HuH-7 (cell line): ENCODE data around the gene ISG15.
"Not testable (repeated sequence)": the region's sequence is repeated elsewhere in the genome, so short reads cannot be mapped to it uniquely, and the experiment has no call there.

Source experiments
- DNase-seq: peaks from one replicate; pipeline ENCODE4 v3.0.0; 2011; ENCODE audit warnings: low spot score

Gene ISG15

GRCh38 chr1:1046767-1047166, 33.5 kb downstream of the ISG15 start:
- DNase-seq, result no peak

- DNase-seq, result no peak
Observed at GRCh38 chr1:1047407-1047806, 34.1 kb downstream of the ISG15 start.

- DNase-seq, result no peak
Observed at GRCh38 chr1:1047963-1048362, 34.7 kb downstream of the ISG15 start.

- DNase-seq, result no peak
Observed at GRCh38 chr1:1048765-1049164, 35.5 kb downstream of the ISG15 start.

- DNase-seq, result no peak
Observed at GRCh38 chr1:1049318-1050165, 36.2 kb downstream of the ISG15 start.

- no peak for DNase-seq
Observed at GRCh38 chr1:1050577-1051052, 37.3 kb downstream of the ISG15 start.

GRCh38 chr1:1051127-1051810, 38.0 kb downstream of the ISG15 start:
- no peak for DNase-seq

GRCh38 chr1:1052003-1052840, 38.9 kb downstream of the ISG15 start:
- DNase-seq, result no peak

- no peak for DNase-seq
Observed at GRCh38 chr1:1053022-1053421, 39.7 kb downstream of the ISG15 start.

- DNase-seq, result no peak
Observed at GRCh38 chr1:1053682-1054081, 40.4 kb downstream of the ISG15 start.

- no peak for DNase-seq
Observed at GRCh38 chr1:1054099-1054700, 40.9 kb downstream of the ISG15 start.

- DNase-seq, result no peak
Observed at GRCh38 chr1:1054971-1055370, 41.7 kb downstream of the ISG15 start.

- DNase-seq, result no peak
Observed at GRCh38 chr1:1055841-1056736, 42.8 kb downstream of the ISG15 start.

GRCh38 chr1:1057769-1058087, 44.4 kb downstream of the ISG15 start:
- DNase-seq, result not testable (repeated sequence)

GRCh38 chr1:1058088-1058905, 45.0 kb downstream of the ISG15 start:
- peak; percentile 82 for DNase-seq

GRCh38 chr1:1058921-1059493, 45.7 kb downstream of the ISG15 start:
- DNase-seq, result peak; percentile 84

GRCh38 chr1:1059494-1060280, 46.4 kb downstream of the ISG15 start:
- peak; percentile 90 for DNase-seq

GRCh38 chr1:1060281-1061000, 47.1 kb downstream of the ISG15 start:
- no peak for DNase-seq
